ENCODE measurements around the gene GRM1.

DNA sequence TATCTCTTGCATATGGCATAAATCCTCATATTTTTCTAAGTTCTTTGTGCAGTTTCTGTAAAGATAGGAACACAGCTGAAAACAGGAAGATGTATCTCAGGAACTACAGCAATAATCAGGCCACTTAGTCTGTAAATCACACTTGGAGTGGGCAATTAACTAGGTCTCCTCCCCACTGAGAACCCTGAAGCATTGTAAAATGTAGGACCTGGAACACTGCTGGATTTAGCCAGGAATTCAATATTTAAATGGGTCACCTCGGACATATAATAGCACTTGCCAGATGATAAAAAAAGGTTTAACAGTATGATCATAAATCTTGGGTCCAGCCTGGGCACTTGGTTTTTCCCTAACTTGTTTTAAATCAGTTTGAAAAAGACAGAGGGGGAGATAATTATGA lies 155.0 kb downstream of the GRM1 start:
- TF ChIP-seq, protein P1, sequence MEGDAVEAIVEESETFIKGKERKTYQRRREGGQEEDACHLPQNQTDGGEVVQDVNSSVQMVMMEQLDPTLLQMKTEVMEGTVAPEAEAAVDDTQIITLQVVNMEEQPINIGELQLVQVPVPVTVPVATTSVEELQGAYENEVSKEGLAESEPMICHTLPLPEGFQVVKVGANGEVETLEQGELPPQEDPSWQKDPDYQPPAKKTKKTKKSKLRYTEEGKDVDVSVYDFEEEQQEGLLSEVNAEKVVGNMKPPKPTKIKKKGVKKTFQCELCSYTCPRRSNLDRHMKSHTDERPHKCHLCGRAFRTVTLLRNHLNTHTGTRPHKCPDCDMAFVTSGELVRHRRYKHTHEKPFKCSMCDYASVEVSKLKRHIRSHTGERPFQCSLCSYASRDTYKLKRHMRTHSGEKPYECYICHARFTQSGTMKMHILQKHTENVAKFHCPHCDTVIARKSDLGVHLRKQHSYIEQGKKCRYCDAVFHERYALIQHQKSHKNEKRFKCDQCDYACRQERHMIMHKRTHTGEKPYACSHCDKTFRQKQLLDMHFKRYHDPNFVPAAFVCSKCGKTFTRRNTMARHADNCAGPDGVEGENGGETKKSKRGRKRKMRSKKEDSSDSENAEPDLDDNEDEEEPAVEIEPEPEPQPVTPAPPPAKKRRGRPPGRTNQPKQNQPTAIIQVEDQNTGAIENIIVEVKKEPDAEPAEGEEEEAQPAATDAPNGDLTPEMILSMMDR (conservative IDR thresholded peaks at IDR 0.05), result no peak
- no peak for TF ChIP-seq ZFX (IDR thresholded peaks at IDR 0.05)

Measured in C4-2B (cell line).